Neural crest cell (in vitro differentiated cells): Measurements from ENCODE around the gene IRAK1. TPM values are rescaled to one million over a fixed set of nuclear protein-coding genes. Genes with fewer than 3 reads are reported as not detected.

Experiments used
- DNase-seq: peaks from one replicate; pipeline ENCODE4 v3.0.0; 2021; ENCODE audit warnings: low read depth, mixed read lengths, low spot score
- H3K27ac Mint-ChIP-seq: one replicate; pipeline ENCODE4 v1.8.0; 2021; ENCODE audit warnings: mild to moderate bottlenecking, mixed read lengths; ENCODE audit not compliant: unreplicated experiment
- H3K27me3 Mint-ChIP-seq: 2 replicates; pipeline ENCODE4 v1.8.0; 2021; ENCODE audit warnings: low read depth, mild to moderate bottlenecking, mixed read lengths
- H3K36me3 Mint-ChIP-seq: 2 replicates; pipeline ENCODE4 v1.8.0; 2021; ENCODE audit warnings: low read depth, mild to moderate bottlenecking, mixed read lengths
- H3K4me1 Mint-ChIP-seq: 2 replicates; pipeline ENCODE4 v1.8.0; 2021; ENCODE audit warnings: mixed read lengths
- H3K4me3 Mint-ChIP-seq: one replicate; pipeline ENCODE4 v1.8.0; 2021; ENCODE audit warnings: mild to moderate bottlenecking, mixed read lengths
- H3K9me3 Mint-ChIP-seq: 2 replicates; pipeline ENCODE4 v1.8.0; 2021; ENCODE audit warnings: mixed read lengths
- total RNA-seq: library from RNA; stranded (reverse); gene quantifications from 2 replicates; pipeline ENCODE4 v1.2.1, GENCODE V29; 2021
- TF ChIP-seq, protein P1 (sequence below): fragments of 200-600 bp; sonication (generic); conservative IDR thresholded peaks from 2 replicates; pipeline ENCODE4 v1.5.0; 2021; ENCODE audit warnings: antibody characterized with exemption, mild to moderate bottlenecking

The IRAK1 gene
- total RNA-seq, 1 donor from 2014 or later = 127 TPM

DNA sequence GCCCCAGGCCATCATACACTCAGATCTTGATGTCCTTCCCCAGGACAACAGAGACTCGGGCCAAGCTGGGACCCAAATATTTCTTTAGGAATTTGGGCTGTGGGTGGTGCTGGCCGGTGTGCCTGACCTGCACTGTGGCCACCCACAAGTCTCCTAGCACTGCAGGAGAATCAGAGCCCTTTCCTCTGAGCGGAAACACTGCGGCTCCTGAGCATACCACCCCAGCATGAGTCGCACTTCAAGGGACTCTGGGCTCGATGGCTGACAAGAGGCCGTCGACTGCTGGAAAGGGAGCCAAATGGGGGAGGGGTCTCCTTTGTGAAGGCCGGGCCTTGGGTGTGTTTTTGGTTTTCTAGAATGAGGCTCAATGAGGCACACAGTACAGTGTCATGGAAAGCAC is 13.0 kb upstream of the IRAK1 start:
- Mint-ChIP-seq H3K36me3 (peaks cover 8% of the 10 kb centered on the region), H3K27ac (peak overlapping the region; percentile 19), H3K4me1 (peaks cover 5% of the 10 kb centered on the region), H3K9me3 (no peaks in the 10 kb centered on the region), H3K4me3 (no peak overlapping the region), H3K27me3 (no peaks in the 10 kb centered on the region)
- DNase-seq = no peak
- TF ChIP-seq, protein P1, sequence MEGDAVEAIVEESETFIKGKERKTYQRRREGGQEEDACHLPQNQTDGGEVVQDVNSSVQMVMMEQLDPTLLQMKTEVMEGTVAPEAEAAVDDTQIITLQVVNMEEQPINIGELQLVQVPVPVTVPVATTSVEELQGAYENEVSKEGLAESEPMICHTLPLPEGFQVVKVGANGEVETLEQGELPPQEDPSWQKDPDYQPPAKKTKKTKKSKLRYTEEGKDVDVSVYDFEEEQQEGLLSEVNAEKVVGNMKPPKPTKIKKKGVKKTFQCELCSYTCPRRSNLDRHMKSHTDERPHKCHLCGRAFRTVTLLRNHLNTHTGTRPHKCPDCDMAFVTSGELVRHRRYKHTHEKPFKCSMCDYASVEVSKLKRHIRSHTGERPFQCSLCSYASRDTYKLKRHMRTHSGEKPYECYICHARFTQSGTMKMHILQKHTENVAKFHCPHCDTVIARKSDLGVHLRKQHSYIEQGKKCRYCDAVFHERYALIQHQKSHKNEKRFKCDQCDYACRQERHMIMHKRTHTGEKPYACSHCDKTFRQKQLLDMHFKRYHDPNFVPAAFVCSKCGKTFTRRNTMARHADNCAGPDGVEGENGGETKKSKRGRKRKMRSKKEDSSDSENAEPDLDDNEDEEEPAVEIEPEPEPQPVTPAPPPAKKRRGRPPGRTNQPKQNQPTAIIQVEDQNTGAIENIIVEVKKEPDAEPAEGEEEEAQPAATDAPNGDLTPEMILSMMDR = no peak

DNA sequence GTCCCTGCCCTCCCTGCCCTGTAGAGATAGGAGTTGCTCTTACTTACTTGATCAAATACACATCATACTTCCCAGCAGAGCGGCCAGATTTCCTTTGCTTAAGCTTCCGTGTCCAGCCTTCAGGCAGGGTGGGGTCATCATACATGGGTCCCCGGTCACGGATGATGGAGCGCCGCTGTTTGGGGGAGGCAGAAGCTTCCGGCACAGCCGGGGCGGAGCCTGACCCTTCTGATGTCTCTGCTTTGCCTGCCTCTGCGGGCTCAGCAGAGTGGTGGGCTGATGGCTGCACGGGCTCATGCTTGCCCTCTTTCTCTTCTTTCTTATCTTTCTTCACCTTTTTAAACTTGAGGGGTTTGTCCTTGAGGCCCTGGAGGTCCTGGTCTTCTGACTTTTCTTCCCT is 12.5 kb upstream of the IRAK1 start:
- H3K27ac Mint-ChIP-seq = peak overlapping the region; percentile 19
- no peak overlapping the region for H3K4me3 Mint-ChIP-seq
- peaks cover 8% of the 10 kb centered on the region for H3K36me3 Mint-ChIP-seq

DNA sequence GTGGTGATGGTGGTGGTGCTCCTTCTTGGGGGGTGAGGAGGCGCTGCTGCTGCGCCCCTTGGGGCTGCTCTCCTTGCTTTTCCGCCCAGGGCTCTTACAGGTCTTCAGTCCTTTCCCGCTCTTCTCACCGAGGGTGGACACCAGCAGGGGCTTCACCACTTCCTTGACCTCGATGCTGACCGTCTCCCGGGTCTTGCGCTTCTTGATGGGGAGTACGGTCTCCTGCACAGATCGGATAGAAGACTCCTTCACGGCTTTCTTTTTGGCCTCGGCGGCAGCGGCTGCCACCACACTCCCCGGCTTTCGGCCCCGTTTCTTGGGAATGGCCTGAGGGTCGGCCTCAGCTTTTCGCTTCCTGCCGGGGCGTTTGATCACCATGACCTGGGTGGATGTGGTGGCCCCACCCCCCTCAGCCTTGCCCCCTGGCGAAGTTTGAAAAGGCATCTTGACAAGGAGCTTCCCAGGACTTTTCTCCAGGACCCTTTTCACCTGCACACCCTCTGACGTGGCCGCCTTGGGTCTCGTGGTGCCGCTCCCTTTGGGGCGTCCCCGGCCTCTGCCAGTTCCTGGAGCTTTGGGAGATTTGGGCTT is 11.1 kb upstream of the IRAK1 start:
- no peaks in the 10 kb centered on the region for H3K9me3 Mint-ChIP-seq
- TF ChIP-seq, protein P1 = no peak
- DNase-seq = no peak
- peaks cover 8% of the 10 kb centered on the region for H3K36me3 Mint-ChIP-seq
- H3K4me3 Mint-ChIP-seq = no peak overlapping the region
- no peak overlapping the region for H3K27ac Mint-ChIP-seq
- H3K4me1 Mint-ChIP-seq = peaks cover 5% of the 10 kb centered on the region
- H3K27me3 Mint-ChIP-seq = no peaks in the 10 kb centered on the region

More for the DNA sequence above, 12.5 kb upstream of the IRAK1 start:
- DNase-seq = no peak
- TF ChIP-seq, protein P1 = no peak
- Mint-ChIP-seq H3K27me3 (no peaks in the 10 kb centered on the region), H3K9me3 (no peaks in the 10 kb centered on the region), H3K4me1 (peaks cover 5% of the 10 kb centered on the region)

DNA sequence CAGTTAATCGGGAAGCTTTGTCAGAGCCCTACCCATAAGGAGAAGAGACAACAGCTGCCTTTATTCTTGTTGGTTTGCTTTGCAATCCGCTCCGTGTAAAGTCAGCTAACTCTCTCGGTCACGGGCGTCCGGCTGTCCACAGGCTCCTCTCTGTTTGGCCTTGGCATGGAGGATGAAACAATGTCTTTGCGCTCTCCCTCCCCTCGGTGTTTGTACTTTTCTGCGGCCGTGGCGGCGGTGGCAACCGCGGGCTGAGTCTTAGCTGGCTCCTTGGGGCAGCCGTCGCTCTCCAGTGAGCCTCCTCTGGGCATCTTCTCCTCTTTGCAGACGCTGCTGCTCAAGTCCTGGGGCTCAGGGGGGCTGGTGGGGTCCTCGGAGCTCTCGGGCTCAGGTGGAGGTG is 10.6 kb upstream of the IRAK1 start:
- no peaks in the 10 kb centered on the region for H3K27me3 Mint-ChIP-seq
- H3K9me3 Mint-ChIP-seq = no peaks in the 10 kb centered on the region
- H3K36me3 Mint-ChIP-seq = peaks cover 8% of the 10 kb centered on the region
- DNase-seq = no peak
- peaks cover 5% of the 10 kb centered on the region for H3K4me1 Mint-ChIP-seq
- no peak overlapping the region for H3K27ac Mint-ChIP-seq
- H3K4me3 Mint-ChIP-seq = no peak overlapping the region
- TF ChIP-seq, protein P1 = no peak

DNA sequence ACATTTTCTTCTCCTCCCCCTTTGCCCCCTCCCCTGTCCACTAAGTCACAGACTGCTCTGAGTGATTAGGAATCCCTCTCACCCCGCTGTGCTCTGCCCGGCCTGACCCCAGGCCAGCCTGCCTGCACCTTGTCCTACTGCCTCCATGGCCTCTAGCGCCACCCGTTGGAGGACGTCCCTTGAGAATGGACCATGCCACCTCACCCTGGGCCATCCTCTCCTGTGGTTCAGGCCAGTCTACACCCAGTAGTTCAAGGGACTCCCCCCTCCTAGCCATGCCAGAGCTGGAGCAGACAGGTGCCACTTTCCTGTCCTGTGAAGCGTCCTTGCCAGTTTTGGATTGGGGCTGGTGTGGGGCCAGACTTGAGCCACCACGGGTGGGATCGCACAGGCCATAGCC is 9.7 kb upstream of the IRAK1 start:
- Mint-ChIP-seq H3K36me3 (peaks cover 4% of the 10 kb centered on the region), H3K4me3 (no peak overlapping the region), H3K4me1 (peaks cover 5% of the 10 kb centered on the region), H3K9me3 (no peaks in the 10 kb centered on the region), H3K27ac (no peak overlapping the region), H3K27me3 (no peaks in the 10 kb centered on the region)
- TF ChIP-seq, protein P1 = no peak
- no peak for DNase-seq
